Liver (tissue), 9 donors: Measurements from ENCODE around the gene CDK5. TPM values are rescaled to one million over a fixed set of nuclear protein-coding genes. Genes with fewer than 3 reads are reported as not detected.

Experiments used
- DNase-seq: peaks from one replicate; pipeline ENCODE4 v3.0.0-alpha.2; 2017; ENCODE audit warnings: low spot score
- H3K27ac ChIP-seq, 2 donors: one replicate each; pipeline ENCODE4 v1.7.0; 2013; ENCODE audit warnings: inconsistent platforms in 2 of 2, low read length in 2 of 2, control low read depth in 1 of 2, low read depth in 1 of 2, mild to moderate bottlenecking in 1 of 2
- H3K27me3 ChIP-seq, 4 donors: one replicate each; pipeline versions ENCODE4 v1.6.1 to v1.7.0; 2013; ENCODE audit warnings: low read length in 3 of 4, inconsistent platforms in 1 of 4, mild to moderate bottlenecking in 1 of 4, moderate library complexity in 1 of 4; ENCODE audit not compliant: control insufficient read depth in 4 of 4, insufficient read depth in 4 of 4
- H3K36me3 ChIP-seq, 4 donors: one replicate each; pipeline versions ENCODE4 v1.6.1 to v1.7.0; 2013; ENCODE audit warnings: low read length in 3 of 4, mild to moderate bottlenecking in 3 of 4, low read depth in 1 of 4, moderate library complexity in 1 of 4; ENCODE audit not compliant: control insufficient read depth in 4 of 4, insufficient read depth in 3 of 4
- H3K4me1 ChIP-seq, 4 donors: one replicate each; pipeline versions ENCODE4 v1.6.1 to v1.7.0; 2013; ENCODE audit warnings: low read length in 3 of 4, mild to moderate bottlenecking in 3 of 4, moderate library complexity in 1 of 4; ENCODE audit not compliant: control insufficient read depth in 4 of 4, insufficient read depth in 4 of 4
- H3K4me3 ChIP-seq, 3 donors: one replicate each; pipeline versions ENCODE4 v1.6.1 to v1.7.0; 2013; ENCODE audit warnings: low read length in 3 of 3, control low read depth in 1 of 3, low read depth in 1 of 3, mild to moderate bottlenecking in 1 of 3
- H3K9ac ChIP-seq, 2 donors: one replicate each; pipeline ENCODE4 v1.7.0; 2013; ENCODE audit warnings: low read length in 2 of 2, mild to moderate bottlenecking in 2 of 2, moderate library complexity in 2 of 2, control low read depth in 1 of 2, low read depth in 1 of 2
- H3K9me3 ChIP-seq, 4 donors: one replicate each; pipeline versions ENCODE4 v1.6.1 to v1.7.0; 2013; ENCODE audit warnings: low read length in 3 of 4; ENCODE audit not compliant: control insufficient read depth in 4 of 4
- ATF3 ChIP-seq: IDR thresholded peaks from 2 replicates; pipeline ENCODE4 v1.6.1; 2016; ENCODE audit warnings: antibody characterized with exemption
- CTCF ChIP-seq: fragments of 150-350 bp; IDR thresholded peaks from 2 replicates; pipeline ENCODE4 v1.5.1; 2017; ENCODE audit warnings: improper control_type of control experiment, low read depth, low read length; ENCODE audit not compliant: missing input control
- EGR1 ChIP-seq, 2 donors: IDR thresholded peaks; 2 replicates each; pipeline ENCODE4 v1.6.1; 2016 to 2018; ENCODE audit warnings: antibody characterized with exemption in 2 of 2, low read depth in 2 of 2
- FOXA1 ChIP-seq: IDR thresholded peaks from 2 replicates; pipeline ENCODE4 v1.6.1; 2016; ENCODE audit warnings: antibody characterized with exemption
- FOXA2 ChIP-seq: IDR thresholded peaks from 2 replicates; pipeline ENCODE4 v1.6.1; 2016; ENCODE audit warnings: antibody characterized with exemption
- GABPA ChIP-seq, 2 donors: IDR thresholded peaks in 1 of 2; conservative IDR thresholded peaks in 1 of 2; 2 replicates each; pipeline ENCODE4 v1.6.1; 2016; ENCODE audit warnings: antibody characterized with exemption in 2 of 2, mild to moderate bottlenecking in 1 of 2, moderate library complexity in 1 of 2
- HNF4A ChIP-seq, 2 donors: conservative IDR thresholded peaks; 2 replicates each; pipeline ENCODE4 v1.6.1; 2016; ENCODE audit warnings: antibody characterized with exemption in 2 of 2, mild to moderate bottlenecking in 2 of 2
- HNF4G ChIP-seq: IDR thresholded peaks from 2 replicates; pipeline ENCODE4 v1.6.1; 2016; ENCODE audit warnings: antibody characterized with exemption
- JUND ChIP-seq, 2 donors: IDR thresholded peaks; 2 replicates each; pipeline ENCODE4 v1.6.1; 2016; ENCODE audit warnings: antibody characterized with exemption in 2 of 2
- MAX ChIP-seq: IDR thresholded peaks from 2 replicates; pipeline ENCODE4 v1.6.1; 2016; ENCODE audit warnings: antibody characterized with exemption
- NR2F2 ChIP-seq: IDR thresholded peaks from 2 replicates; pipeline ENCODE4 v1.6.1; 2016; ENCODE audit warnings: antibody characterized with exemption
- RAD21 ChIP-seq, 2 donors: IDR thresholded peaks; 2 replicates each; pipeline ENCODE4 v1.6.1; 2016; ENCODE audit warnings: antibody characterized with exemption in 2 of 2, mild to moderate bottlenecking in 2 of 2
- REST ChIP-seq: IDR thresholded peaks from 2 replicates; pipeline ENCODE4 v1.6.1; 2016; ENCODE audit warnings: antibody characterized with exemption, mild to moderate bottlenecking
- RXRA ChIP-seq, 2 donors: IDR thresholded peaks; 2 replicates each; pipeline ENCODE4 v1.6.1; 2017 to 2018; ENCODE audit warnings: antibody characterized with exemption in 2 of 2, mild to moderate bottlenecking in 1 of 2
- SP1 ChIP-seq: IDR thresholded peaks from 2 replicates; pipeline ENCODE4 v1.6.1; 2018; ENCODE audit warnings: antibody characterized with exemption, mild to moderate bottlenecking
- TAF1 ChIP-seq: conservative IDR thresholded peaks from 2 replicates; pipeline ENCODE4 v1.6.1; 2016; ENCODE audit warnings: antibody characterized with exemption, mild to moderate bottlenecking
- YY1 ChIP-seq: IDR thresholded peaks from 2 replicates; pipeline ENCODE4 v1.6.1; 2016; ENCODE audit warnings: antibody characterized with exemption, mild to moderate bottlenecking
- ZBTB33 ChIP-seq: IDR thresholded peaks from 2 replicates; pipeline ENCODE4 v1.6.1; 2016; ENCODE audit warnings: antibody characterized with exemption
- WGBS: extraction: QIAGEN DNeasy Blood & Tissue Kit; methylation state at CpG from one replicate; pipeline ENCODE4 v1.1.7; 2013; 5-methylcytosine and 5-hydroxymethylcytosine counted together
- polyA plus RNA-seq, 2 donors: library from polyadenylated mRNA; stranded (reverse) in 1 of 2; unstranded in 1 of 2; fragments of 200-250 nt in 1 of 2; fragments of >200 nt in 1 of 2; fragmentation: Nextera tagmentation in 1 of 2; extraction: Ambion mirVana in 1 of 2; gene quantifications; one replicate each; pipeline versions ENCODE4 v1.2.1 to v1.2.3, GENCODE V29; 2013 to 2015
- total RNA-seq, 2 donors: library from RNA; depleted of rRNA; stranded (reverse); fragments of >200 nt; gene quantifications; one replicate each; pipeline ENCODE4 v1.2.3, GENCODE V29; 2014
- donor health status: healthy.
- donor health status: healthy.
- donor health status: healthy.
- donor health status: healthy.
- donor health status: healthy.

Gene CDK5
- total and polyA plus RNA-seq, 4 donors = 4.0 to 9.0 (median 7.4) TPM

GRCh38 chr7:151013356-151013732 lies 44.4 kb downstream of the CDK5 start:
- Histone ChIP-seq H3K27me3 (peaks cover 0 to 4% (median under 1%) of the 10 kb centered on the region in 4 donors), H3K9me3 (no peaks in the 10 kb centered on the region), H3K4me1 (peaks cover 5 to 27% (median 11%) of the 10 kb centered on the region in 4 donors), H3K36me3 (no peaks in the 10 kb centered on the region), H3K9ac (no peak overlapping the region), H3K27ac (no peak overlapping the region), H3K4me3 (no peak overlapping the region)
- DNase-seq = no peak
- TF ChIP-seq RAD21 (IDR thresholded peaks at IDR 0.05) = no peak
- TF ChIP-seq ZBTB33 = no peak
- TF ChIP-seq ATF3 = no peak
- no peak for TF ChIP-seq FOXA1
- TF ChIP-seq NR2F2 = no peak
- no peak for TF ChIP-seq YY1
- no peak for TF ChIP-seq HNF4A (conservative IDR thresholded peaks at IDR 0.05)
- no peak for TF ChIP-seq GABPA (IDR thresholded peaks at IDR 0.05 in 1 of 2, conservative IDR thresholded peaks at IDR 0.05 in 1 of 2)
- TF ChIP-seq HNF4G = no peak
- TF ChIP-seq CTCF = no peak
- TF ChIP-seq EGR1 (IDR thresholded peaks at IDR 0.05; ENCODE audit: low read depth in 2 of 2) = no peak
- TF ChIP-seq JUND (IDR thresholded peaks at IDR 0.05) = no peak
- TF ChIP-seq SP1 = no peak
- TF ChIP-seq FOXA2 = no peak
- TF ChIP-seq RXRA (IDR thresholded peaks at IDR 0.05) = no peak
- TF ChIP-seq REST = no peak
- TF ChIP-seq TAF1 = no peak
- no peak for TF ChIP-seq MAX
- WGBS = 27% methylated on average over 26 of the region's 26 CpGs
